Measurements from ENCODE around the gene CCNT1.
"Not testable (repeated sequence)": the region's sequence is repeated elsewhere in the genome, so short reads cannot be mapped to it uniquely, and the experiment has no call there.

Gene CCNT1

GRCh38 chr12:48643011-48643410 lies 73.5 kb downstream of the CCNT1 start:
- H3K4me3 ChIP-seq (ENCODE audit: control insufficient read depth, low read depth, low read length) = no peak overlapping the region
- no peak for DNase-seq (ENCODE audit: low read depth)
- no peak for TF ChIP-seq CTCF (IDR thresholded peaks at IDR 0.05; ENCODE audit: control insufficient read depth, insufficient read depth, low read depth, low read length, missing control alignments)

GRCh38 chr12:48641752-48642555 lies 74.6 kb downstream of the CCNT1 start:
- DNase-seq (ENCODE audit: low read depth); H3K4me3 ChIP-seq (ENCODE audit: control insufficient read depth, low read depth, low read length): not testable (repeated sequence)

- no peak for TF ChIP-seq CTCF (IDR thresholded peaks at IDR 0.05; ENCODE audit: control insufficient read depth, insufficient read depth, low read depth, low read length, missing control alignments)
- no peak overlapping the region for H3K4me3 ChIP-seq (ENCODE audit: control insufficient read depth, low read depth, low read length)
- no peak for DNase-seq (ENCODE audit: low read depth)
These were observed 75.7 kb downstream of the CCNT1 start for GRCh38 chr12:48640854-48641253.

- DNase-seq (ENCODE audit: low read depth) = no peak
- TF ChIP-seq CTCF (IDR thresholded peaks at IDR 0.05; ENCODE audit: control insufficient read depth, insufficient read depth, low read depth, low read length, missing control alignments) = no peak
- H3K4me3 ChIP-seq (ENCODE audit: control insufficient read depth, low read depth, low read length) = no peak overlapping the region
These were observed 76.1 kb downstream of the CCNT1 start for GRCh38 chr12:48640428-48640827.

All from AG09309 (cell line).